OCI-LY1 (cell line): ENCODE measurements around the gene PTPRT.

Source experiments
- H2AFZ ChIP-seq: fragments of 200-600 bp; sonication (generic), shearing (Covaris generic); 2 replicates; pipeline ENCODE4 v1.6.0; 2014; ENCODE audit warnings: antibody characterized with exemption, mild to moderate bottlenecking, low read length
- H3F3A ChIP-seq: fragments of 200-600 bp; sonication (generic), shearing (Covaris generic); 2 replicates; pipeline ENCODE4 v1.6.0; 2014; ENCODE audit warnings: mild to moderate bottlenecking, antibody characterized with exemption, low read length, moderate library complexity; ENCODE audit not compliant: insufficient read depth
- H3K27ac ChIP-seq: fragments of 200-600 bp; sonication (generic); 2 replicates; pipeline ENCODE4 v1.5.1; 2014; ENCODE audit warnings: low read length, mixed run types, mild to moderate bottlenecking, low read depth; ENCODE audit not compliant: poor library complexity, severe bottlenecking
- H3K27me3 ChIP-seq: fragments of 200-600 bp; sonication (generic); 2 replicates; pipeline ENCODE4 v1.6.0; 2014; ENCODE audit warnings: antibody characterized with exemption, mild to moderate bottlenecking, low read length, moderate library complexity; ENCODE audit not compliant: insufficient read depth
- H3K36me3 ChIP-seq: fragments of 200-600 bp; sonication (generic); 2 replicates; pipeline ENCODE4 v1.6.1; 2014; ENCODE audit warnings: mild to moderate bottlenecking, antibody characterized with exemption, low read length, moderate library complexity, mixed read lengths; ENCODE audit not compliant: insufficient read depth
- H3K4me1 ChIP-seq: fragments of 200-600 bp; sonication (generic); 2 replicates; pipeline ENCODE4 v1.5.1; 2014; ENCODE audit warnings: mild to moderate bottlenecking, low read length, moderate library complexity; ENCODE audit not compliant: insufficient read depth, severe bottlenecking
- H3K4me2 ChIP-seq: fragments of 200-600 bp; sonication (generic), shearing (Covaris generic); 2 replicates; pipeline ENCODE4 v1.6.1; 2014; ENCODE audit warnings: low read length
- H3K4me3 ChIP-seq: fragments of 200-600 bp; sonication (generic); 2 replicates; pipeline ENCODE4 v1.5.1; 2014; ENCODE audit warnings: low read length, low read depth, mild to moderate bottlenecking, mixed read lengths; ENCODE audit not compliant: poor library complexity, severe bottlenecking
- H3K79me2 ChIP-seq: fragments of 200-600 bp; shearing (Covaris generic); 2 replicates; pipeline ENCODE4 v1.6.1; 2016; ENCODE audit warnings: mixed run types, low read length, mixed read lengths; ENCODE audit not compliant: insufficient read depth
- H3K9ac ChIP-seq: fragments of 200-600 bp; sonication (generic), shearing (Covaris generic); 2 replicates; pipeline ENCODE4 v1.6.1; 2014; ENCODE audit warnings: mild to moderate bottlenecking, low read length, mixed read lengths
- H3K9me2 ChIP-seq: fragments of 200-600 bp; sonication (generic), shearing (Covaris generic); 2 replicates; pipeline ENCODE4 v1.6.1; 2014; ENCODE audit warnings: low read depth, mild to moderate bottlenecking, low read length, mixed read lengths
- H3K9me3 ChIP-seq: fragments of 200-600 bp; shearing (Covaris generic); 2 replicates; pipeline ENCODE4 v1.6.1; 2014; ENCODE audit warnings: low read length, mixed read lengths
- H4K20me1 ChIP-seq: fragments of 200-600 bp; sonication (generic), shearing (Covaris generic); 2 replicates; pipeline ENCODE4 v1.6.0; 2016; ENCODE audit warnings: mild to moderate bottlenecking, low read length; ENCODE audit not compliant: insufficient read depth
- EZH2 ChIP-seq: fragments of 200-600 bp; sonication (generic), shearing (Covaris generic); IDR thresholded peaks from 2 replicates; pipeline ENCODE4 v1.8.0; 2017; ENCODE audit warnings: borderline replicate concordance, mixed run types, mild to moderate bottlenecking, antibody characterized with exemption, low read length, moderate library complexity, mixed read lengths
- TF ChIP-seq, protein P1 (sequence below): fragments of 200-600 bp; sonication (generic), shearing (Covaris generic); IDR thresholded peaks from 2 replicates; pipeline ENCODE4 v1.5.1; 2017; ENCODE audit warnings: mild to moderate bottlenecking, antibody characterized with exemption, low read length, moderate library complexity, mixed read lengths

PTPRT gene

DNA sequence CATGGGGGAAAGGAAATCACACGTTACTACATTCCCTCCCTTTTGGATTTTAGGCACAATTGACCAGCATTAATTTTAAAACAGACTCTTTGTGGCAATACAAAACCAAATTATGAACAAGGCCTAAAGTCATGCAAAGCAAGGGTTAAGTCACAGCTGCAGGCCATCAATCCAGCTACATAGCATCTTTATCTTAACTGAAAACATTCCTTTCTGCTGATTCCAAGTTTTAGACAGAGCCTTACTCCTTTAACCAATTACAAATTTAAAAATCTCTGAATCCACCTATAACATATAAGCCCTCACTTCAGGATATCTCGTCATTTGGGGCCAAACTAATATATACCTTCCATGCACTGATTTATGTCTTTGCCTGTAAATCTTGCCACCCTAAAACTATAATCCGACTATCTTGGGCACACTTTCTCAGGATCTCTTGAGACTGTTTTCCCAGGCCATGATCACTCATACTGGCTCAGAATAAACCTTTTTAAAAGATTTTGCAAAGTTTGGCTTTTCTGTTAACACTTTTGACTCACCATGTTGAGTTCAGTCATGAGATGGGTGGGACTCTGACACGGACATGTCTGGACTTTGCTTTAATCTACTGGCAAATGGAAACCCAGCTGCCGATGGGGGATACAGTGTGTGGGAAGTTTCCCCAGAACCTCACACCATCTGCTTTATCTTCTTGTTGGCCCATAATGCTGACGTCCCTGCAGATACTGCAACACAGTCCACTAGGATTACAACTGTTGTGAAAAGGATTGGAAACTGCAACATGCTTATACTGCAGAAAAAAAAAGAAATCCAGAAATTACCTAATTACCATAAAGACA, 757.0 kb downstream of the PTPRT start:
- Histone ChIP-seq H3K9me3 (no peaks in the 10 kb centered on the region), H3K9me2 (no peaks in the 10 kb centered on the region), H3K27ac (no peak overlapping the region), H3F3A (no peaks in the 10 kb centered on the region), H3K9ac (no peak overlapping the region), H3K36me3 (no peaks in the 10 kb centered on the region), H2AFZ (no peak overlapping the region), H4K20me1 (no peaks in the 10 kb centered on the region), H3K4me3 (no peak overlapping the region), H3K4me1 (no peaks in the 10 kb centered on the region), H3K27me3 (no peaks in the 10 kb centered on the region), H3K4me2 (no peak overlapping the region), H3K79me2 (no peaks in the 10 kb centered on the region)
- TF ChIP-seq, protein P1, sequence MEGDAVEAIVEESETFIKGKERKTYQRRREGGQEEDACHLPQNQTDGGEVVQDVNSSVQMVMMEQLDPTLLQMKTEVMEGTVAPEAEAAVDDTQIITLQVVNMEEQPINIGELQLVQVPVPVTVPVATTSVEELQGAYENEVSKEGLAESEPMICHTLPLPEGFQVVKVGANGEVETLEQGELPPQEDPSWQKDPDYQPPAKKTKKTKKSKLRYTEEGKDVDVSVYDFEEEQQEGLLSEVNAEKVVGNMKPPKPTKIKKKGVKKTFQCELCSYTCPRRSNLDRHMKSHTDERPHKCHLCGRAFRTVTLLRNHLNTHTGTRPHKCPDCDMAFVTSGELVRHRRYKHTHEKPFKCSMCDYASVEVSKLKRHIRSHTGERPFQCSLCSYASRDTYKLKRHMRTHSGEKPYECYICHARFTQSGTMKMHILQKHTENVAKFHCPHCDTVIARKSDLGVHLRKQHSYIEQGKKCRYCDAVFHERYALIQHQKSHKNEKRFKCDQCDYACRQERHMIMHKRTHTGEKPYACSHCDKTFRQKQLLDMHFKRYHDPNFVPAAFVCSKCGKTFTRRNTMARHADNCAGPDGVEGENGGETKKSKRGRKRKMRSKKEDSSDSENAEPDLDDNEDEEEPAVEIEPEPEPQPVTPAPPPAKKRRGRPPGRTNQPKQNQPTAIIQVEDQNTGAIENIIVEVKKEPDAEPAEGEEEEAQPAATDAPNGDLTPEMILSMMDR = no peak
- TF ChIP-seq EZH2 = no peak

- H3K27me3 ChIP-seq = no peaks in the 10 kb centered on the region
- H3K9ac ChIP-seq = no peak overlapping the region
- H2AFZ ChIP-seq = no peak overlapping the region
- H3K9me2 ChIP-seq = no peaks in the 10 kb centered on the region
- no peak for TF ChIP-seq EZH2
- TF ChIP-seq, protein P1 = no peak
- H3K9me3 ChIP-seq = no peaks in the 10 kb centered on the region
- H4K20me1 ChIP-seq = no peaks in the 10 kb centered on the region
- H3K4me2 ChIP-seq = no peak overlapping the region
- H3K79me2 ChIP-seq = no peaks in the 10 kb centered on the region
- H3K27ac ChIP-seq = no peak overlapping the region
- H3K4me3 ChIP-seq = no peak overlapping the region
- no peaks in the 10 kb centered on the region for H3F3A ChIP-seq
- H3K4me1 ChIP-seq = no peaks in the 10 kb centered on the region
- no peaks in the 10 kb centered on the region for H3K36me3 ChIP-seq
Observed at GRCh38 chr20:42430598-42430997, 759.1 kb downstream of the PTPRT start.

- Histone ChIP-seq H3K36me3 (no peaks in the 10 kb centered on the region), H3K4me1 (no peaks in the 10 kb centered on the region), H3K27ac (no peak overlapping the region), H3K4me3 (no peak overlapping the region), H3K9ac (no peak overlapping the region), H3K27me3 (no peaks in the 10 kb centered on the region), H4K20me1 (no peaks in the 10 kb centered on the region), H2AFZ (no peak overlapping the region), H3K9me3 (no peaks in the 10 kb centered on the region), H3K4me2 (no peak overlapping the region), H3K79me2 (no peaks in the 10 kb centered on the region), H3F3A (no peaks in the 10 kb centered on the region), H3K9me2 (no peaks in the 10 kb centered on the region)
- TF ChIP-seq EZH2 = no peak
- TF ChIP-seq, protein P1 = no peak
Observed at GRCh38 chr20:42429761-42430458, 759.8 kb downstream of the PTPRT start.
